Right lobe of liver (tissue), 4 donors: ENCODE data around the gene FBXL14.

Experiments used
- CTCF ChIP-seq, 4 donors: fragments of 200-600 bp in 3 of 4; fragments of 450-650 bp in 1 of 4; IDR thresholded peaks; one replicate each; pipeline versions ENCODE4 v1.5.1 to v1.8.0; 2016 to 2022; ENCODE audit warnings: antibody characterized with exemption in 4 of 4, mild to moderate bottlenecking in 2 of 4
- POLR2A ChIP-seq: fragments of 450-650 bp; IDR thresholded peaks from one replicate; pipeline ENCODE4 v1.6.1; 2017; ENCODE audit warnings: antibody characterized with exemption, mild to moderate bottlenecking
- donor health status: DM: no; HTN: no; CAD: no.
- donor health status: DM: no; HTN: no; CAD: no.
- donor health status: DM: no; HTN: yes; CAD: no.

DNA sequence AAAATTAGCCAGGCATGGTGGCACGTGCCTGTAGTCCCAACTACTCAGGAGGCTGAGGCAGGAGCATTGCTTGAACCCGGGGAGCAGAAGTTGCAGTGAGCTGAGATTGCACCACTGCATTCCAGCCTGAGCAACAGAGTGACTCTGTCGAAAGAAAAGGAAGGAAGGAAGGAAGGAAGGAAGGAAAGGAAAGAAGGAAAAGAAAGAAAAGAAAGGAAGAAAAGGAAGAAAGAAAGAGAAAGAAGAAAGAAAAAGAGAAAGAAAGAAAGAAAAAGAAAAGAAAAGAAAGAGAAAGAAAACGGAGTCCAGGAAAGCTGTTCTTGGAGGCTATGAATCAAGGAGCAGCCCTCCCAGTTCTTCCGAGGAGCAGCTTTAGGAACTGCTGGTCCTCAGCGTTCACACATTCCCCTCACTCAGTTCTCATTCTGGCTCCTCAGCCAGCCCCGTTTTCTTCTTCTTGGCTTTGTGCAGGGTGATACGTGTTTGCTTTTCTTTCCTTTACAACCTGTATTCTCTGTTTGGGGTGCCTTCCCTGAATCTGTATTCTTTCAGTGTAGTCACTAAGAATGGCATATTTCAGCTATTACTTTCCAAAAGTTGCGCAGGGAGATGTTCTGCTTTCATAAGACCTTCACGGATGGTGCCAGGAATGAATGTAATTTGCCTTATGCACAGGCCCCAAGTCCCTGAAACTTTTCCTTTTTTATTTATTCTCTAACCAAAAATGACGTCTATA, 12.2 kb downstream of the FBXL14 start:
- TF ChIP-seq CTCF (IDR thresholded peaks at IDR 0.05): no peak
- TF ChIP-seq POLR2A: no peak
